ENCODE measurements around the gene M6PR. TPM values are rescaled to one million over a fixed set of nuclear protein-coding genes. Genes with fewer than 3 reads are reported as not detected.
A peak's percentile ranks its signal among the peaks of the same experiment; 100 is the strongest.

Gene M6PR
- total RNA-seq, 1 donor from 2014 or later = 186 TPM

DNA sequence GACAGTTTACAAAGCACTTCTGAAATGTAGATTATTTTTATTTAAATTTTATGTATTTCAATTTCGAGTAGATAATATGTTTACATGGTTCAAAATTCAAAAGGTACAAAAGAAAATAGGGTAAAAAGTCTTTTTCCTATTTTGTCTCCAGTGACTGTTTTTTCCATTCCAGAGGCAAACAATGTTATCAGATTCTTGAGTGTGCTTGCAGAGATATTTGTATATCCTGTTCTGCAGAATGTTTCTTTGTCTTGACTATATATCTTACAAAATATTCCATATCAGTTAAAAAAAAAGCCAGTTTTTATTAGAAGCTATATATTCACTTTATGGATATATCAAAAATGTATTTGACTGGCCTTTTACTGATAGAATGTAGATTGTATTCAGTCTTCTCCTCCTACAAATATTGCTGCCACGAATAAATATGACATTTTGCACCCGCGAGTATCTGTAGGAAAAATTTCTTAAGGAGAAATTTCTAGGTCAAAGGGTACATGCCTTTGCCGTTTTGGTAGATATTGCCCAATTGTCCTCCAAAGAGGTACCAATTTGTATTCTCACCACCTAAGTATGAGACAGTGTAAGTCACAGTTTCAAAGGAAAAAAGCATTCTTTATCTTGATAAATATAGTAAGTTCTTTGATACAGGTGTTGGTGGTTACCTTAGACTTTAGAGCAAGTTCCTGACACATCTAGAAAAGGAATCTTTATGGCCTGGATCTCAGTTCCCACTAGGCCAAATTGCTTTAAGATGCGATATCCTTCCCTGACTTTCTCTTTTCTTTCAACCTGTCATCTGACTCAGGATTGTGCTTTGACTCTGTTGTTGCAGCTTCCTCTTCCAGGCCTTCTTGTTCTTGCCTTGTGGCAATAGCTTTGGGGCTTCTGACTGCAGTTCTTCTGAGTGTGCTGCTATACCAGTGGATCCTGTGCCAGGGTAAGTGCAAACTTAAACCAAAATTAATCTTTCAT is 42.2 kb upstream of the M6PR start:
- H3K4me3 Mint-ChIP-seq (ENCODE audit: unreplicated experiment) = no peak overlapping the region

DNA sequence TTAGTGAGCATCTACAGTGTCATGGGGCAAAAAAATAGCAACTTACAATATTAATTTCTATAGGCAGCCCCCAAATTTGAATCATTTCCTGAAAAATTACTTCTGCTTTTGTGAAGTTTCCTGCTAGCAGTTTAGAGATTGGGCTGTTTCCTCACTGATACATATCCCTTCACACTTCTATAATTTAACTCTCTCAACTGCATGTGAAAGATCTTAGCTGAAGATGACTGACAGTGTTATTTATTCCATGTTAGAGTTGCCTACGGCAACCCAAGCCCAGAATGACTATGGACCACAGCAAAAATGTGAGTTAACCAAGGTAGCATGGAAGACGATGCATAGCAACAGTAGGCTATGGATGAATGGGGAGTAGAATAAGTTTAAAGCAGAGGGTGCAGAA is 40.0 kb upstream of the M6PR start, which contains the start of gene KLRG1:
KLRG1 (plus strand) TSS at position 134 of the 400 bp plus-strand sequence; CDS start at position 224, 90 bp downstream.
- TF ChIP-seq, protein P1, sequence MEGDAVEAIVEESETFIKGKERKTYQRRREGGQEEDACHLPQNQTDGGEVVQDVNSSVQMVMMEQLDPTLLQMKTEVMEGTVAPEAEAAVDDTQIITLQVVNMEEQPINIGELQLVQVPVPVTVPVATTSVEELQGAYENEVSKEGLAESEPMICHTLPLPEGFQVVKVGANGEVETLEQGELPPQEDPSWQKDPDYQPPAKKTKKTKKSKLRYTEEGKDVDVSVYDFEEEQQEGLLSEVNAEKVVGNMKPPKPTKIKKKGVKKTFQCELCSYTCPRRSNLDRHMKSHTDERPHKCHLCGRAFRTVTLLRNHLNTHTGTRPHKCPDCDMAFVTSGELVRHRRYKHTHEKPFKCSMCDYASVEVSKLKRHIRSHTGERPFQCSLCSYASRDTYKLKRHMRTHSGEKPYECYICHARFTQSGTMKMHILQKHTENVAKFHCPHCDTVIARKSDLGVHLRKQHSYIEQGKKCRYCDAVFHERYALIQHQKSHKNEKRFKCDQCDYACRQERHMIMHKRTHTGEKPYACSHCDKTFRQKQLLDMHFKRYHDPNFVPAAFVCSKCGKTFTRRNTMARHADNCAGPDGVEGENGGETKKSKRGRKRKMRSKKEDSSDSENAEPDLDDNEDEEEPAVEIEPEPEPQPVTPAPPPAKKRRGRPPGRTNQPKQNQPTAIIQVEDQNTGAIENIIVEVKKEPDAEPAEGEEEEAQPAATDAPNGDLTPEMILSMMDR (IDR thresholded peaks at IDR 0.05; ENCODE audit: unreplicated experiment) = no peak
- no peaks in the 10 kb centered on the region for H3K36me3 Mint-ChIP-seq (ENCODE audit: low read depth, unreplicated experiment)
- peaks cover 1% of the 10 kb centered on the region for H3K27me3 Mint-ChIP-seq (ENCODE audit: unreplicated experiment)
- DNase-seq (ENCODE audit: low spot score) = no peak
- no peak within 1 kb of the TSS for H3K27ac Mint-ChIP-seq (ENCODE audit: unreplicated experiment)
- H3K4me3 Mint-ChIP-seq (ENCODE audit: unreplicated experiment) = no peak within 1 kb of the TSS
- H3K9me3 Mint-ChIP-seq (ENCODE audit: unreplicated experiment) = no peaks in the 10 kb centered on the region
- H3K4me1 Mint-ChIP-seq (ENCODE audit: unreplicated experiment) = peaks cover 13% of the 10 kb centered on the region

More for the DNA sequence above, 42.2 kb upstream of the M6PR start:
- peak overlapping the region; percentile 82 for H3K27ac Mint-ChIP-seq (ENCODE audit: unreplicated experiment)
- no peaks in the 10 kb centered on the region for H3K9me3 Mint-ChIP-seq (ENCODE audit: unreplicated experiment)
- H3K36me3 Mint-ChIP-seq (ENCODE audit: low read depth, unreplicated experiment) = no peaks in the 10 kb centered on the region
- H3K4me1 Mint-ChIP-seq (ENCODE audit: unreplicated experiment) = peaks cover 27% of the 10 kb centered on the region
- no peak for DNase-seq (ENCODE audit: low spot score)
- peaks cover 1% of the 10 kb centered on the region for H3K27me3 Mint-ChIP-seq (ENCODE audit: unreplicated experiment)
- TF ChIP-seq, protein P1 (IDR thresholded peaks at IDR 0.05; ENCODE audit: unreplicated experiment) = no peak

DNA sequence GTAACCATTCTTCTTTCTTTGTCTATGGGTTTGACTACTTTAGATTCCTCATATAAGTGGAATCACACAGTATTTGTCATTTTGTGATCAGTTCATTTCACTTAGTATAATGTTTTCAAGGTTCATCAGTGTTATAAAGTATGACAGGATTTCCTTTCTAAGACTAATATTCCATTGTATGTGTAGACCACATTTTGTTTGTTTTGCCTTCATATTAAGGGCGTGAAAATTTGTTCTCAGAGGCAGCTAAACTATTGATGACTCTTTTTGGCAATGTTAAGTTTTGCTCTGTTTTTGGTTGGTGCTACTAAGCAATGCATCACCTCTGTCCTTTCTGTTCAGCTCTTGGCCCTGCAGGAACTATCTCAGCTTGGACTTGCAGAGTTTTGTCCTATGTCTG is 38.2 kb upstream of the M6PR start:
- DNase-seq (ENCODE audit: low spot score) = no peak
- TF ChIP-seq, protein P1 (IDR thresholded peaks at IDR 0.05; ENCODE audit: unreplicated experiment) = no peak
- peaks cover 1% of the 10 kb centered on the region for H3K27me3 Mint-ChIP-seq (ENCODE audit: unreplicated experiment)
- H3K36me3 Mint-ChIP-seq (ENCODE audit: low read depth, unreplicated experiment) = no peaks in the 10 kb centered on the region
- H3K27ac Mint-ChIP-seq (ENCODE audit: unreplicated experiment) = no peak overlapping the region
- peaks cover 13% of the 10 kb centered on the region for H3K4me1 Mint-ChIP-seq (ENCODE audit: unreplicated experiment)
- no peaks in the 10 kb centered on the region for H3K9me3 Mint-ChIP-seq (ENCODE audit: unreplicated experiment)
- H3K4me3 Mint-ChIP-seq (ENCODE audit: unreplicated experiment) = no peak overlapping the region

DNA sequence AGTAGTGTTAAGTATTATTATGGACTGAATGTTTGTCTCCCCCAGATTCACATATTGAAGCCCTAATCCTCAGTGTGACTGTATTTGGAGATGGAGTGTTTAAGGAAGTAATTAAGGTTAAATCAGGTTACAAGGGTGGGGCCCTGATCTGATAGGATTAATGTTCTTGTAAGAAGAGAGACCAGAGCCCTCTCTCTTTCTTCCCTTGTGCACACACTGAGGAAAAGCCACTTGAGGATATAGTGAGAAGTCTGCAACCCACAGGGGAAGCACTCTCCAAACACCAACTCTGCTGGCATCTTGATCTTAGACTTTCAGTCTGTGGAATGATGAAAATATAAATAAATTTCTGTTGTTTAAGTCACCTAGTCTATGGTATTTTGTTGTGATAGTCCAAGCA is 37.7 kb upstream of the M6PR start:
- no peak for DNase-seq (ENCODE audit: low spot score)
- Mint-ChIP-seq H3K4me1 (ENCODE audit: unreplicated experiment) (peaks cover 10% of the 10 kb centered on the region), H3K36me3 (ENCODE audit: low read depth, unreplicated experiment) (no peaks in the 10 kb centered on the region), H3K27me3 (ENCODE audit: unreplicated experiment) (peaks cover 1% of the 10 kb centered on the region), H3K9me3 (ENCODE audit: unreplicated experiment) (no peaks in the 10 kb centered on the region), H3K4me3 (ENCODE audit: unreplicated experiment) (no peak overlapping the region), H3K27ac (ENCODE audit: unreplicated experiment) (no peak overlapping the region)
- TF ChIP-seq, protein P1 (IDR thresholded peaks at IDR 0.05; ENCODE audit: unreplicated experiment) = no peak

DNA sequence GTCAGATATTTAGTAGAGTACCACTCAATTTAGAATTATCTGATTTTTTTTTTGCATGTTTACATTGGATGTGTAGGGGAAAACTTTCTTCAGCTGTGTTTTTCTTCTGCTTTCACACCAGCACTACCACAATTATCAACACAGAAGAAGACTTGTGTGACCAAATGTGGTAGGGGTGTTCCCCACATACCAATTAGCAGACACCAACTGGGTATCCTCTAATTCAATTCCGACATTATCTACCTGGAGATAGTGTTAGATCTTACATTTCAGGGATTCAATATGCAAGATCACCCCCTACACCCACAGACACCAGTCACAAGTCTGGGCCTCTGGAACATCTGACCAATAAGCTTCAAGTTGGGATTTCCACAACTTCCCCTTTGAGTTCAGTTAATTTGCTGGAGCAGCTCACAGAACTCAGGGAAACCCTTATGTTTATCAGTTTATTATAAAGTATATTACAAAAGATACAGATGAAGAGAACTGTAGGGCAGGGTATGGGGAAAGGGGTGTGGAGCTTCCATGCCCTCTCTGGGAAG is 35.8 kb upstream of the M6PR start:
- TF ChIP-seq, protein P1 (IDR thresholded peaks at IDR 0.05; ENCODE audit: unreplicated experiment) = no peak
- no peak for DNase-seq (ENCODE audit: low spot score)
- no peak overlapping the region for H3K27ac Mint-ChIP-seq (ENCODE audit: unreplicated experiment)
- no peaks in the 10 kb centered on the region for H3K36me3 Mint-ChIP-seq (ENCODE audit: low read depth, unreplicated experiment)
- H3K9me3 Mint-ChIP-seq (ENCODE audit: unreplicated experiment) = no peaks in the 10 kb centered on the region
- H3K4me1 Mint-ChIP-seq (ENCODE audit: unreplicated experiment) = peaks cover 7% of the 10 kb centered on the region
- H3K27me3 Mint-ChIP-seq (ENCODE audit: unreplicated experiment) = peaks cover 1% of the 10 kb centered on the region
- no peak overlapping the region for H3K4me3 Mint-ChIP-seq (ENCODE audit: unreplicated experiment)
